22Rv1 (cell line): ENCODE results near the gene PYDC1.

ENCODE experiments used
- CTCF ChIP-seq: fragments of 450-650 bp; IDR thresholded peaks from 2 replicates; pipeline ENCODE4 v1.5.1; 2017; ENCODE audit warnings: mild to moderate bottlenecking
- ZFX ChIP-seq: fragments of 450-650 bp; IDR thresholded peaks from 2 replicates; pipeline ENCODE4 v1.6.1; 2017; ENCODE audit warnings: antibody characterized with exemption, borderline replicate concordance

DNA sequence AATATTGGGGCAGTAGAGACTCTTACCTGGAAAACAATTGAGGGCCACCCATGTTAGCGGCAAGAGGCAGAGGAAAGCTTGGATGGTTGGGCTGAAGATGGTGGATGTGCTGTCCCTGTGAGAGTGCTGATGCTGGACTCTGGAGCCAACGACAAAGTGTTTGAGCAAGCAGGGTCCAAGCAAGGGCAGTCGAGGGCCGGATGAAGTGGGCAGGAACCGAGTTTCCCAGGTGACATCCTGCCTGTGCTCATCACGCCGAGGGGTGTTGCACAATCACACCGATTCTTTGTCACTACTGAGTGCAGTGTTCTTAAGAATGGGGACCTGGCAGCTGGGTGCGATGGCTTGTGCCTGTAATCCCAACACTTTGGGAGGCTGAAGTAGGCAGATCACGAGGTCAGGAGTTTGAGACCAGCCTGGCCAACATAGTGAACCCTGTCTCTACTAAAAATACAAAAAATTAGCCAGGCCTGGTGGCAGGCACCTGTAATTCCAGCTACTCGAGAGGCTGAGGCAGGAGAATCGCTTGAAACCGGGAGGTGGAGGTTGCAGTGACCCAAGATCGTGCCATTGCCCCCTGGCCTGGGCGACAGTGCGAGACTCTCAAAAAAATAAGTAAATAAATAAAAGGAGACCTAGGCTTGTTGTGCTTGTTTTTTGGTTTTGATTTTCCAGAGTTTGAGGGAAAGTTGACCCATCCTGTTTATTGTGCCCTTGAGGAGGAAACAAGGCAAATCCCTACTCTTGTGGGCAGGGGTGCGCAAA is 20.4 kb downstream of the PYDC1 start:
- TF ChIP-seq CTCF (no peak), ZFX (no peak)
